ENCODE measurements around the gene MTR.

Gene MTR

DNA sequence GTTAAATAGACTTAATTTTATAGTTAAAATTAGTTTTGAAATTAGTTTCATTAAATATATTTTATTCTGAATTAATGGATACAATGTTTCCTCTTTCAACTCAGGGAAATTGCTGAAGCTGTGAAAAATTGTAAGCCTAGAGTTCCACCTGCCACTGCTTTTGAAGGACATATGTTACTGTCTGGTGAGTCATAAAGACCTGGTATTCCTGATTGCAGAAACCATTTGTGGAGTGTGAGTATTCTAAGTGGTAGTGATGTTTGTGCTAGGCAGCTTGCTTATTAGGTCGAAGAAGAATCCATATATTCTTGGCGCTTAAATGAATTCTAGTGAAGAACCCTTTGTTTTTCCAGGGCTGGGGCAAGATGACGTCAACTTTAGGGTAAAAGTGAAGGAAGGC is 34.0 kb downstream of the MTR start:
- Histone ChIP-seq H3K4me3 (no peak overlapping the region), H3K27ac (no peak overlapping the region)
- DNase-seq (ENCODE audit: low spot score) = no peak
- TF ChIP-seq, protein P1, sequence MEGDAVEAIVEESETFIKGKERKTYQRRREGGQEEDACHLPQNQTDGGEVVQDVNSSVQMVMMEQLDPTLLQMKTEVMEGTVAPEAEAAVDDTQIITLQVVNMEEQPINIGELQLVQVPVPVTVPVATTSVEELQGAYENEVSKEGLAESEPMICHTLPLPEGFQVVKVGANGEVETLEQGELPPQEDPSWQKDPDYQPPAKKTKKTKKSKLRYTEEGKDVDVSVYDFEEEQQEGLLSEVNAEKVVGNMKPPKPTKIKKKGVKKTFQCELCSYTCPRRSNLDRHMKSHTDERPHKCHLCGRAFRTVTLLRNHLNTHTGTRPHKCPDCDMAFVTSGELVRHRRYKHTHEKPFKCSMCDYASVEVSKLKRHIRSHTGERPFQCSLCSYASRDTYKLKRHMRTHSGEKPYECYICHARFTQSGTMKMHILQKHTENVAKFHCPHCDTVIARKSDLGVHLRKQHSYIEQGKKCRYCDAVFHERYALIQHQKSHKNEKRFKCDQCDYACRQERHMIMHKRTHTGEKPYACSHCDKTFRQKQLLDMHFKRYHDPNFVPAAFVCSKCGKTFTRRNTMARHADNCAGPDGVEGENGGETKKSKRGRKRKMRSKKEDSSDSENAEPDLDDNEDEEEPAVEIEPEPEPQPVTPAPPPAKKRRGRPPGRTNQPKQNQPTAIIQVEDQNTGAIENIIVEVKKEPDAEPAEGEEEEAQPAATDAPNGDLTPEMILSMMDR (IDR thresholded peaks at IDR 0.05) = no peak

DNA sequence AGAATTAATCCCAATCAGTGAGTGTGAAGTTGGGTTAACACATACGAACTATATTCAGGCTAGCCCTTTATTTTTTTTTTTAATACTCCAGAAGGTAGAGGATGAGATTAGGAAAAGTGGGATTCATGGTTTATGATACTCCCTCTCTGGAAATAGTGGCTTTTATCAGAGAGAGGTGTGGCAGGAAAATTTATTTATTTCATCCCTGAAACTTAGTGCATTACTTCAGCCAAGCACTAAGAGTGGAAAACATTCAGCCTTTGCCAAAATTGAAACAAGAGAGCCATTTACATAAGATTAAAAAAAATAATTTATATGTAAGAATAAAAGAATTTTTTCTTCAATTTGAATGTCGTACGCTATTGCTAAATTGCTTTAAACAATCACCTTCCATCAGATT is 35.0 kb downstream of the MTR start:
- no peak for DNase-seq (ENCODE audit: low spot score)
- no peak overlapping the region for H3K27ac ChIP-seq
- H3K4me3 ChIP-seq = no peak overlapping the region
- TF ChIP-seq, protein P1 (IDR thresholded peaks at IDR 0.05) = no peak

DNA sequence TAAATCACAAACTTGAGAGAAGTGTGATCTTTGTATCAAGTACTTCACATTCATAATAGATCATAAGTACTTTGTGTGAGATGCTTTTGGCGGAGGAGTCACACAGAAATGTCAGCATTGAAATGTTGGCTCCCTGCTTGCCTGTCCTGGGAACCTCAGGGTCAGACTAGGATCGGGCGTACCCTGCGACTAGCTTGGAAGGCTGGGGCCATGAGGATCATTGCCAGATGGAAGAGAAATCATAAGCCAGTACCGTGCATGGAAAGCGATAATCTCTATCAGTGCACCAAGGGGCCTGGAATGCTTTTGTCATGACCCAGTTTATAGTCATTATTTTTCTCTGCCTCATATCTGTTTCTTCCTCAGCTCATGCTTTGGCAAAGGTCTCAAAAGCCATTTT is 35.5 kb downstream of the MTR start:
- DNase-seq (ENCODE audit: low spot score) = no peak
- Histone ChIP-seq H3K4me3 (no peak overlapping the region), H3K27ac (no peak overlapping the region)
- TF ChIP-seq, protein P1 (IDR thresholded peaks at IDR 0.05) = no peak

DNA sequence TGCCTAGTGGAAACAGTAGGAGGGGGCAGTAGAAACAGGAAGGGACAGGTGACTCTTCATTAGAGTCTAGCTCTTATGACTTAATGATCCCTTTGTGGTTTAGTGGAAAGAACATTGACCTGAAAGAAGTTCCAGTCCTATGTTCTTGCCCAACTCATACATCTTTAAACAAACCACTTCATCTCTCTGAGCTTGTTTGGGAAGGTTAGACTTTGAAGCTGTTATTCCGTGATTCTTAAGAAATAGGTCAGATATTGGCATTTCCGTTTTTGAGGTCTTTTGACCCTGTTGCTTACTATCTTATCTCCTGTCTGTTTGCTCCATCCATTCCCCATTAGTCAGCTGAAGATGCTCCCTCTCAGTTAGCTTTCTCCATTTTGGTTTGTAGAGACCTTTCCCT is 38.5 kb downstream of the MTR start:
- TF ChIP-seq, protein P1 (IDR thresholded peaks at IDR 0.05) = no peak
- no peak overlapping the region for H3K4me3 ChIP-seq

DNA sequence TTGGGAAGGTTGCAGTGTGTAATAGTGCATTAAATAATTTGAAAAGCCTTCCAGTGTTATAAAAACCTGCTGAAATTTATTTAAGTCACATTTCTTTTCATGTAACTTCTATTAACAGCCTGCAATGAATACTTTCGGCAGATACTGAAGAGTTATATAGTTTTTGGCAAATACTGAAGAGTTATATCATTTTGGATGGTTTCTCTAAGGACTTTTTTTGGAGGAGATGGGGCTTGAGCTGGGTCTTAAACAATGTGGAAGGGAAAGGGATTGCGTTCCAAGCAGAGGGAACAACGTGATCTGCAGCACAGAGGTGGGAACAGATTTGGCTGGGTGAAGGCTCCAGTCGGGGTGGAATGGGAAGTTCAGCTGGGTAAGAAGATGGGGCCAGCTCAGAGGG is 39.8 kb downstream of the MTR start:
- Histone ChIP-seq H3K4me3 (no peak overlapping the region), H3K27ac (no peak overlapping the region)
- DNase-seq (ENCODE audit: low spot score) = no peak
- TF ChIP-seq, protein P1 (IDR thresholded peaks at IDR 0.05) = no peak

More for the DNA sequence above, 38.5 kb downstream of the MTR start:
- no peak for DNase-seq (ENCODE audit: low spot score)
- H3K27ac ChIP-seq = no peak overlapping the region

DNA sequence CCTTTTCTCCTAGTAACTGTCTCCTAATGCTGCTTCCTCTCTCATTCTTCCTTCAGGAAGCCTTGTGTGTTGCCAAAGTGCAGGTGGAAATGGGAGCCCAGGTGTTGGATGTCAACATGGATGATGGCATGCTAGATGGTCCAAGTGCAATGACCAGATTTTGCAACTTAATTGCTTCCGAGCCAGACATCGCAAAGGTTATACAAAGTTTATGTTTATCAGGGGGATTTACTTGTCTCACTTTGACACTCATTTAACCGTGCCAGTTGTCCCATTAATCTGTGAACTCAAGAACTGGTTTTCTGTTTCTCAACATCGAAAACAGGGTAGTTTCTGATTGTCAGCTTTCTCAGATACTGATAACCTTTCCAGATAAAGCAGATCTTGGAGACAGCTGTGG is 40.4 kb downstream of the MTR start:
- DNase-seq (ENCODE audit: low spot score) = no peak
- TF ChIP-seq, protein P1 (IDR thresholded peaks at IDR 0.05) = no peak
- Histone ChIP-seq H3K4me3 (no peak overlapping the region), H3K27ac (no peak overlapping the region)

DNA sequence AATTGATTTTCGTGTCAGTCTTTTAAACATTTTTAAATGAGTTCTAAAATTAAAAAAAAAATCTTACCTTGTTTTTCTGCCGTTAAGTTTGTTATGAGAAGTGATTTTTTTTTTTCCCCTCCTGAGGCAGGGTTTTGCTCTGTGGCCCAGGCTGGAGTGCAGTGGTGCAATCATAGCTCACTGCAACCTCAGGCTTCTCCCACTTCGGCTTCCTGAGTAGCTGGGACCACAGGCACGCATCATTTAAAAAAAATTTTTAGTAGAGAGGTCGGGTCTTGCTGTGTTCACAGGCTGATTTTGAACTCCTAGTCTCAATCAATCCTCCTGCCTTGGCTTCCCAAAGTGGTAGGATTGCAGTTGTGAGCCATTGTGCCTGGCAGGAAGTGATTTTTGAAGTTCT is 41.1 kb downstream of the MTR start:
- no peak overlapping the region for H3K27ac ChIP-seq
- H3K4me3 ChIP-seq = no peak overlapping the region
- DNase-seq (ENCODE audit: low spot score) = no peak
- TF ChIP-seq, protein P1 (IDR thresholded peaks at IDR 0.05) = no peak
